GM23338 (cell line): Measurements from ENCODE around the gene P2RY8. TPM values are rescaled to one million over a fixed set of nuclear protein-coding genes. Genes with fewer than 3 reads are reported as not detected.

Experiments used
- ATAC-seq: fragments of 200-7000 bp; cut with Tn5 transposase; 3 replicates; pipeline ENCODE4 v1.9.1; 2020
- DNase-seq: peaks from one replicate; pipeline ENCODE4 v3.0.0-alpha.2; 2015; ENCODE audit warnings: low spot score
- H2AFZ ChIP-seq: fragments of 200-600 bp; sonication (generic); 2 replicates; pipeline ENCODE4 v1.8.0; 2016; ENCODE audit warnings: antibody characterized with exemption, mild to moderate bottlenecking, moderate library complexity
- H3F3A ChIP-seq: fragments of 200-600 bp; sonication (generic); replicated peaks from 2 replicates; pipeline ENCODE4 v1.8.0; 2017; ENCODE audit warnings: antibody characterized with exemption, mixed run types, low read depth
- H3K27ac ChIP-seq: fragments of 200-600 bp; sonication (generic); 2 replicates; pipeline ENCODE4 v1.6.1; 2016; ENCODE audit warnings: low read depth
- H3K27me3 ChIP-seq: fragments of 200-600 bp; sonication (generic); 2 replicates; pipeline ENCODE4 v1.8.0; 2016; ENCODE audit warnings: mild to moderate bottlenecking, mixed run types, moderate library complexity; ENCODE audit not compliant: insufficient read depth
- H3K36me3 ChIP-seq: fragments of 200-600 bp; sonication (generic); 2 replicates; pipeline ENCODE4 v1.8.0; 2016; ENCODE audit warnings: mild to moderate bottlenecking; ENCODE audit not compliant: insufficient read depth
- H3K4me1 ChIP-seq: fragments of 200-600 bp; sonication (generic); 2 replicates; pipeline ENCODE4 v1.8.0; 2016; ENCODE audit warnings: mild to moderate bottlenecking, moderate library complexity; ENCODE audit not compliant: insufficient read depth
- H3K4me2 ChIP-seq: fragments of 200-600 bp; sonication (generic); 2 replicates; pipeline ENCODE4 v1.7.1; 2017; ENCODE audit warnings: mixed run types
- H3K4me3 ChIP-seq: fragments of 200-600 bp; sonication (generic); 2 replicates; pipeline ENCODE4 v1.6.1; 2016; ENCODE audit warnings: mixed run types
- H3K79me2 ChIP-seq: fragments of 200-600 bp; sonication (generic); replicated peaks from 2 replicates; pipeline ENCODE4 v1.8.0; 2017; ENCODE audit warnings: mild to moderate bottlenecking; ENCODE audit not compliant: insufficient read depth
- H3K9me2 ChIP-seq: fragments of 200-600 bp; sonication (generic); 2 replicates; pipeline ENCODE4 v1.8.0; 2017; ENCODE audit not compliant: insufficient read depth
- H4K20me1 ChIP-seq: fragments of 200-600 bp; sonication (generic); replicated peaks from 2 replicates; pipeline ENCODE4 v1.8.0; 2017; ENCODE audit warnings: mild to moderate bottlenecking; ENCODE audit not compliant: insufficient read depth
- H3K27ac Mint-ChIP-seq: 2 replicates; pipeline ENCODE4 v1.8.0; 2020; ENCODE audit warnings: inconsistent platforms, mild to moderate bottlenecking, moderate library complexity, mixed read lengths
- H3K27me3 Mint-ChIP-seq: 3 replicates; pipeline ENCODE4 v1.8.0; 2022; ENCODE audit warnings: low read depth, mild to moderate bottlenecking, moderate library complexity, mixed read lengths, inconsistent platforms; ENCODE audit not compliant: insufficient read depth, poor library complexity
- H3K36me3 Mint-ChIP-seq: 3 replicates; pipeline ENCODE4 v1.8.0; 2021; ENCODE audit warnings: low read depth, mild to moderate bottlenecking, inconsistent platforms, moderate library complexity, mixed read lengths
- H3K4me1 Mint-ChIP-seq: 3 replicates; pipeline ENCODE4 v1.8.0; 2020; ENCODE audit warnings: mild to moderate bottlenecking, inconsistent platforms, mixed read lengths
- H3K4me3 Mint-ChIP-seq: 3 replicates; pipeline ENCODE4 v1.8.0; 2021; ENCODE audit warnings: moderate library complexity, mild to moderate bottlenecking, inconsistent platforms, mixed read lengths
- H3K9me3 Mint-ChIP-seq: 3 replicates; pipeline ENCODE4 v1.8.0; 2020; ENCODE audit warnings: moderate library complexity, mild to moderate bottlenecking, inconsistent platforms, mixed read lengths
- JUNB ChIP-seq: IDR thresholded peaks from one replicate; pipeline ENCODE4 v1.6.1; 2016; ENCODE audit warnings: antibody characterized with exemption; ENCODE audit not compliant: unreplicated experiment
- NANOG ChIP-seq: IDR thresholded peaks from 2 replicates; pipeline ENCODE4 v1.6.1; 2016; ENCODE audit warnings: antibody characterized with exemption, borderline replicate concordance
- POLR2AphosphoS5 ChIP-seq: IDR thresholded peaks from 2 replicates; pipeline ENCODE4 v1.6.1; 2016; ENCODE audit warnings: antibody characterized with exemption, low read depth
- STAT1 ChIP-seq: IDR thresholded peaks from one replicate; pipeline ENCODE4 v1.6.1; 2016; ENCODE audit warnings: antibody characterized with exemption; ENCODE audit not compliant: unreplicated experiment
- ZNF114 ChIP-seq: fragments of 250-450 bp; sonication (Bioruptor Pico); IDR thresholded peaks from 2 replicates; pipeline ENCODE4 v1.5.0; 2020; ENCODE audit warnings: mild to moderate bottlenecking, moderate library complexity
- polyA plus RNA-seq: library from polyadenylated mRNA; unstranded; fragments of >200 nt; fragmentation: Nextera tagmentation; extraction: Ambion mirVana; gene quantifications from 2 replicates; pipeline ENCODE4 v1.2.1, GENCODE V29; 2016
- total RNA-seq: library from RNA; depleted of rRNA; stranded (reverse); fragments of >200 nt; shearing (Covaris generic); gene quantifications from 2 replicates; pipeline ENCODE4 v1.2.3, GENCODE V29; 2014
- TF ChIP-seq, protein P1 (sequence below): IDR thresholded peaks from 2 replicates; pipeline ENCODE4 v1.6.1; 2016; ENCODE audit warnings: antibody characterized with exemption
- TF ChIP-seq, protein P2 (sequence below): fragments of 250-450 bp; sonication (Bioruptor Pico); IDR thresholded peaks from 2 replicates; pipeline ENCODE4 v1.5.0; 2020; ENCODE audit warnings: mild to moderate bottlenecking, moderate library complexity
- TF ChIP-seq, protein P3 (sequence below), 2 experiments: fragments of 200-600 bp in 1 of 2; sonication (generic) in 1 of 2; conservative IDR thresholded peaks; 2 replicates each; pipeline versions ENCODE4 v1.5.1 to v1.6.1; 2016 to 2017; ENCODE audit warnings: antibody characterized with exemption in 2 of 2, low read depth in 2 of 2, mild to moderate bottlenecking in 2 of 2, moderate library complexity in 1 of 2

The P2RY8 gene
- total and polyA plus RNA-seq, 2 experiments from 2014 or later, result 0.24 TPM; not detected in 1

DNA sequence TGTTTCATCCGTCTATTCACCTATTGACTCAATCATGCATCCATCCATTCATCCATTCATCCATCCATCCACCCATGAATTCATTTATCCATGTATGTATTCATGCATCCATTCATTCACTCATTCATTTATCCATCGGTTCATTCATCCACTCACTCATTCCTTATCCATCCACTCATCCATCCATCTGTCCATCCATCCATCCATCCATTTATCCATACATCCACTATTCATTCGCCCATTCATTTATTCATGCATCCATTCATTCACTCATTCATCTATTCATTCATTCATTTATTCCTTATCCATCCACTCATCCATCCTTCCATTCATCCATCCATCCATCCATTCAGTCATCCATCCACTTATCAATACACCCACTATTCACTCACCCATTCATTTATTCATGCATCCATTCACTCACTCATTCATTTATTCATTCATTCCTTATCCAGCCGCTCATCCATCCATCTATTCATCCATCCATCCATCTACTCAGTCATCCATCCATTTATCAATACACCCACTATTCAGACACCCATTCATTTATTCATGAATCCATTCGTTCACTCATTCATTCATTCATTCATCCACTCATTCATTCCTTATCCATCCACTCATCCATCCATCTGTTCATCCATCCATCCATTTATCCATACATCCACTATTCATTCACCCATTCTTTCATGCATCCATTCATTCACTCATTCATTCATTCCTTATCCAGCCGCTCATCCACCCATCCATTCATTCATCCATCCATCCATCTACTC is 11.2 kb downstream of the P2RY8 start:
- Histone ChIP-seq H3K79me2 (no peaks in the 10 kb centered on the region), H3F3A (no peaks in the 10 kb centered on the region), H3K9me2 (0 out of 2 replicates have a peak, but pooled peaks cover 5% of the 10 kb centered on the region), H3K4me3 (no peak overlapping the region), H3K36me3 (no peaks in the 10 kb centered on the region), H3K4me2 (no peak overlapping the region), H3K4me1 (peaks cover 3% of the 10 kb centered on the region; the same call in 1 of the 2 replicates), H4K20me1 (no peaks in the 10 kb centered on the region), H3K27me3 (no peaks in the 10 kb centered on the region), H2AFZ (no peak overlapping the region), H3K27ac (no peak overlapping the region)
- Mint-ChIP-seq H3K27ac (no peak overlapping the region), H3K4me1 (peaks cover 5% of the 10 kb centered on the region; the same call in 1 of the 3 replicates), H3K27me3 (peaks cover 1% of the 10 kb centered on the region), H3K36me3 (peaks cover 6% of the 10 kb centered on the region), H3K4me3 (no peak overlapping the region), H3K9me3 (peaks cover 17% of the 10 kb centered on the region)
- DNase-seq, result no peak
- TF ChIP-seq ZNF114 (CRISPR knock-in tag), result no peak
- no peak for TF ChIP-seq NANOG
- TF ChIP-seq JUNB, result no peak
- TF ChIP-seq, protein P1, sequence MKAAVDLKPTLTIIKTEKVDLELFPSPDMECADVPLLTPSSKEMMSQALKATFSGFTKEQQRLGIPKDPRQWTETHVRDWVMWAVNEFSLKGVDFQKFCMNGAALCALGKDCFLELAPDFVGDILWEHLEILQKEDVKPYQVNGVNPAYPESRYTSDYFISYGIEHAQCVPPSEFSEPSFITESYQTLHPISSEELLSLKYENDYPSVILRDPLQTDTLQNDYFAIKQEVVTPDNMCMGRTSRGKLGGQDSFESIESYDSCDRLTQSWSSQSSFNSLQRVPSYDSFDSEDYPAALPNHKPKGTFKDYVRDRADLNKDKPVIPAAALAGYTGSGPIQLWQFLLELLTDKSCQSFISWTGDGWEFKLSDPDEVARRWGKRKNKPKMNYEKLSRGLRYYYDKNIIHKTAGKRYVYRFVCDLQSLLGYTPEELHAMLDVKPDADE, result no peak
- TF ChIP-seq, protein P2, sequence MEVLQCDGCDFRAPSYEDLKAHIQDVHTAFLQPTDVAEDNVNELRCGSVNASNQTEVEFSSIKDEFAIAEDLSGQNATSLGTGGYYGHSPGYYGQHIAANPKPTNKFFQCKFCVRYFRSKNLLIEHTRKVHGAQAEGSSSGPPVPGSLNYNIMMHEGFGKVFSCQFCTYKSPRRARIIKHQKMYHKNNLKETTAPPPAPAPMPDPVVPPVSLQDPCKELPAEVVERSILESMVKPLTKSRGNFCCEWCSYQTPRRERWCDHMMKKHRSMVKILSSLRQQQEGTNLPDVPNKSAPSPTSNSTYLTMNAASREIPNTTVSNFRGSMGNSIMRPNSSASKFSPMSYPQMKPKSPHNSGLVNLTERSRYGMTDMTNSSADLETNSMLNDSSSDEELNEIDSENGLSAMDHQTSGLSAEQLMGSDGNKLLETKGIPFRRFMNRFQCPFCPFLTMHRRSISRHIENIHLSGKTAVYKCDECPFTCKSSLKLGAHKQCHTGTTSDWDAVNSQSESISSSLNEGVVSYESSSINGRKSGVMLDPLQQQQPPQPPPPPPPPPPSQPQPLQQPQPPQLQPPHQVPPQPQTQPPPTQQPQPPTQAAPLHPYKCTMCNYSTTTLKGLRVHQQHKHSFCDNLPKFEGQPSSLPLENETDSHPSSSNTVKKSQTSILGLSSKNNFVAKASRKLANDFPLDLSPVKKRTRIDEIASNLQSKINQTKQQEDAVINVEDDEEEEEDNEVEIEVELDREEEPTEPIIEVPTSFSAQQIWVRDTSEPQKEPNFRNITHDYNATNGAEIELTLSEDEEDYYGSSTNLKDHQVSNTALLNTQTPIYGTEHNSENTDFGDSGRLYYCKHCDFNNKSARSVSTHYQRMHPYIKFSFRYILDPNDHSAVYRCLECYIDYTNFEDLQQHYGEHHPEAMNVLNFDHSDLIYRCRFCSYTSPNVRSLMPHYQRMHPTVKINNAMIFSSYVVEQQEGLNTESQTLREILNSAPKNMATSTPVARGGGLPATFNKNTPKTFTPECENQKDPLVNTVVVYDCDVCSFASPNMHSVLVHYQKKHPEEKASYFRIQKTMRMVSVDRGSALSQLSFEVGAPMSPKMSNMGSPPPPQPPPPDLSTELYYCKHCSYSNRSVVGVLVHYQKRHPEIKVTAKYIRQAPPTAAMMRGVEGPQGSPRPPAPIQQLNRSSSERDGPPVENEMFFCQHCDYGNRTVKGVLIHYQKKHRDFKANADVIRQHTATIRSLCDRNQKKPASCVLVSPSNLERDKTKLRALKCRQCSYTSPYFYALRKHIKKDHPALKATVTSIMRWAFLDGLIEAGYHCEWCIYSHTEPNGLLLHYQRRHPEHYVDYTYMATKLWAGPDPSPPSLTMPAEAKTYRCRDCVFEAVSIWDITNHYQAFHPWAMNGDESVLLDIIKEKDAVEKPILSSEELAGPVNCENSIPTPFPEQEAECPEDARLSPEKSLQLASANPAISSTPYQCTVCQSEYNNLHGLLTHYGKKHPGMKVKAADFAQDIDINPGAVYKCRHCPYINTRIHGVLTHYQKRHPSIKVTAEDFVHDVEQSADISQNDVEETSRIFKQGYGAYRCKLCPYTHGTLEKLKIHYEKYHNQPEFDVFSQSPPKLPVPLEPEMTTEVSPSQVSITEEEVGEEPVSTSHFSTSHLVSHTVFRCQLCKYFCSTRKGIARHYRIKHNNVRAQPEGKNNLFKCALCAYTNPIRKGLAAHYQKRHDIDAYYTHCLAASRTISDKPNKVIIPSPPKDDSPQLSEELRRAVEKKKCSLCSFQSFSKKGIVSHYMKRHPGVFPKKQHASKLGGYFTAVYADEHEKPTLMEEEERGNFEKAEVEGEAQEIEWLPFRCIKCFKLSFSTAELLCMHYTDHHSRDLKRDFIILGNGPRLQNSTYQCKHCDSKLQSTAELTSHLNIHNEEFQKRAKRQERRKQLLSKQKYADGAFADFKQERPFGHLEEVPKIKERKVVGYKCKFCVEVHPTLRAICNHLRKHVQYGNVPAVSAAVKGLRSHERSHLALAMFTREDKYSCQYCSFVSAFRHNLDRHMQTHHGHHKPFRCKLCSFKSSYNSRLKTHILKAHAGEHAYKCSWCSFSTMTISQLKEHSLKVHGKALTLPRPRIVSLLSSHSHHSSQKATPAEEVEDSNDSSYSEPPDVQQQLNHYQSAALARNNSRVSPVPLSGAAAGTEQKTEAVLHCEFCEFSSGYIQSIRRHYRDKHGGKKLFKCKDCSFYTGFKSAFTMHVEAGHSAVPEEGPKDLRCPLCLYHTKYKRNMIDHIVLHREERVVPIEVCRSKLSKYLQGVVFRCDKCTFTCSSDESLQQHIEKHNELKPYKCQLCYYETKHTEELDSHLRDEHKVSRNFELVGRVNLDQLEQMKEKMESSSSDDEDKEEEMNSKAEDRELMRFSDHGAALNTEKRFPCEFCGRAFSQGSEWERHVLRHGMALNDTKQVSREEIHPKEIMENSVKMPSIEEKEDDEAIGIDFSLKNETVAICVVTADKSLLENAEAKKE, result no peak
- TF ChIP-seq STAT1, result no peak
- TF ChIP-seq, protein P3, sequence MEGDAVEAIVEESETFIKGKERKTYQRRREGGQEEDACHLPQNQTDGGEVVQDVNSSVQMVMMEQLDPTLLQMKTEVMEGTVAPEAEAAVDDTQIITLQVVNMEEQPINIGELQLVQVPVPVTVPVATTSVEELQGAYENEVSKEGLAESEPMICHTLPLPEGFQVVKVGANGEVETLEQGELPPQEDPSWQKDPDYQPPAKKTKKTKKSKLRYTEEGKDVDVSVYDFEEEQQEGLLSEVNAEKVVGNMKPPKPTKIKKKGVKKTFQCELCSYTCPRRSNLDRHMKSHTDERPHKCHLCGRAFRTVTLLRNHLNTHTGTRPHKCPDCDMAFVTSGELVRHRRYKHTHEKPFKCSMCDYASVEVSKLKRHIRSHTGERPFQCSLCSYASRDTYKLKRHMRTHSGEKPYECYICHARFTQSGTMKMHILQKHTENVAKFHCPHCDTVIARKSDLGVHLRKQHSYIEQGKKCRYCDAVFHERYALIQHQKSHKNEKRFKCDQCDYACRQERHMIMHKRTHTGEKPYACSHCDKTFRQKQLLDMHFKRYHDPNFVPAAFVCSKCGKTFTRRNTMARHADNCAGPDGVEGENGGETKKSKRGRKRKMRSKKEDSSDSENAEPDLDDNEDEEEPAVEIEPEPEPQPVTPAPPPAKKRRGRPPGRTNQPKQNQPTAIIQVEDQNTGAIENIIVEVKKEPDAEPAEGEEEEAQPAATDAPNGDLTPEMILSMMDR (conservative IDR thresholded peaks at IDR 0.05; ENCODE audit: low read depth in 2 of 2), result no peak
- TF ChIP-seq POLR2AphosphoS5, result no peak
- ATAC-seq, result no peak
